ENCODE measurements around the gene OR51A4.

OR51A4 gene

DNA sequence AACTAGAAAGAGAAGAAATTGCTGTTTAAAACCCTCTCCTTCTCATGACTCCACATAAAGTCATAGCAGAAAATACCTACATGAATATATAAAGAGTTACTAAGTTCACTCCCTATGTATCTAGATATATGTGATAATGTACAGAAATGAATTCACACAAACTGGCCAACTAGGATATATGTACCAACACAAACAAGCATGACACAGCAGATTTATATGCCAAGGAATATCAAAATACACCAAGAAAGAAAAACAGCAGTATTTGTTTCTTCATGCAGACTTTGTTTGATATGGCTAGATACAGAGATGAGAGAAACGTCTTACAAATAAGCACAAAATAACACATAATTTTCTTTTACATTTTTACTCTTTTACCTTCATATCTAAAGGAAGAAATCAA lies 25.1 kb downstream of the OR51A4 start:
- H3K4me3 ChIP-seq (ENCODE audit: low read length), result no peak overlapping the region
- TF ChIP-seq, protein P1, sequence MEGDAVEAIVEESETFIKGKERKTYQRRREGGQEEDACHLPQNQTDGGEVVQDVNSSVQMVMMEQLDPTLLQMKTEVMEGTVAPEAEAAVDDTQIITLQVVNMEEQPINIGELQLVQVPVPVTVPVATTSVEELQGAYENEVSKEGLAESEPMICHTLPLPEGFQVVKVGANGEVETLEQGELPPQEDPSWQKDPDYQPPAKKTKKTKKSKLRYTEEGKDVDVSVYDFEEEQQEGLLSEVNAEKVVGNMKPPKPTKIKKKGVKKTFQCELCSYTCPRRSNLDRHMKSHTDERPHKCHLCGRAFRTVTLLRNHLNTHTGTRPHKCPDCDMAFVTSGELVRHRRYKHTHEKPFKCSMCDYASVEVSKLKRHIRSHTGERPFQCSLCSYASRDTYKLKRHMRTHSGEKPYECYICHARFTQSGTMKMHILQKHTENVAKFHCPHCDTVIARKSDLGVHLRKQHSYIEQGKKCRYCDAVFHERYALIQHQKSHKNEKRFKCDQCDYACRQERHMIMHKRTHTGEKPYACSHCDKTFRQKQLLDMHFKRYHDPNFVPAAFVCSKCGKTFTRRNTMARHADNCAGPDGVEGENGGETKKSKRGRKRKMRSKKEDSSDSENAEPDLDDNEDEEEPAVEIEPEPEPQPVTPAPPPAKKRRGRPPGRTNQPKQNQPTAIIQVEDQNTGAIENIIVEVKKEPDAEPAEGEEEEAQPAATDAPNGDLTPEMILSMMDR (conservative IDR thresholded peaks at IDR 0.05; ENCODE audit: low read length), result no peak
- no peak for DNase-seq (ENCODE audit: low read depth)

DNA sequence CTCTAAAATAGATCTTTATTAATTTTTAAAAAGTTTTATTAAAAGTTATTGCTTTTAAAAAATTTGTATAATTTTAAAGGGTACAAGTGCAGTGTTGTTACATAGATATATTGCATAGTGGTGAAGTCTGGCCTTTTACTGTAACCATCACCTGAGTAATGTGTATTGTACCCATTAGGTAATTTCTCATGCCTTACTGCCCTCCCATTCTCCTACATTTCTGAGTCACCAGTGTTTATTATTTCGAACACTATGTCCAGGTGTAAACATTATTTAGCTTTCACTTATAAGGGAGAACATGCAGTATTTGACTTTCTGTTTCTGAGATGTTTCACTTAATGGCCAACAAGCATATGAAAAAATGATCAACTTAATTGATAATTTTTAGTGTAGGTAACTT lies 25.6 kb downstream of the OR51A4 start:
- no peak for DNase-seq (ENCODE audit: low read depth)
- TF ChIP-seq, protein P1 (conservative IDR thresholded peaks at IDR 0.05; ENCODE audit: low read length), result no peak
- H3K4me3 ChIP-seq (ENCODE audit: low read length), result no peak overlapping the region

DNA sequence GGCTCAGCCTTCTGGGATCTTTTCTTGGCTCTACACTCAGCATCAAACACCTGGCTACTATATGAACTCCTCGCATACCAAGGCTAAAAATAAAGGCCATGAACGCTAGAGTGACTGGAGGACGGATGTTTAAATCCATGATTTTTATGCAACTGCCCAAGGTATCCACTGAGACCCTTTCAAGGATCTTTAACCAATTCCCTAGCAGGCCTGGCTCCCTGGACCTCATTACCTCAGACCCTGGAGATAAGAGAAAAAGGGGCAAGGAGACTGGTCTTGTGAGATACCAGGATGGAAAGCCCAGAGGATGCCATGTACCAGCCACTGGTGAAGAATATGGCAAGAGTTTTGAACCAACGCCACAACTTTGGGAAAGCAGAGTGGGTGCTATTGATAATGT lies 28.2 kb downstream of the OR51A4 start, which contains the start of gene OR51G2:
OR51G2 (minus strand) TSS at position 101 of the 400 bp plus-strand sequence. CDS start 3,687 bp downstream, outside the sequence.
- DNase-seq (ENCODE audit: low read depth), result no peak
- H3K4me3 ChIP-seq (ENCODE audit: low read length), result no peak within 1 kb of the TSS
- TF ChIP-seq, protein P1 (conservative IDR thresholded peaks at IDR 0.05; ENCODE audit: low read length), result no peak

DNA sequence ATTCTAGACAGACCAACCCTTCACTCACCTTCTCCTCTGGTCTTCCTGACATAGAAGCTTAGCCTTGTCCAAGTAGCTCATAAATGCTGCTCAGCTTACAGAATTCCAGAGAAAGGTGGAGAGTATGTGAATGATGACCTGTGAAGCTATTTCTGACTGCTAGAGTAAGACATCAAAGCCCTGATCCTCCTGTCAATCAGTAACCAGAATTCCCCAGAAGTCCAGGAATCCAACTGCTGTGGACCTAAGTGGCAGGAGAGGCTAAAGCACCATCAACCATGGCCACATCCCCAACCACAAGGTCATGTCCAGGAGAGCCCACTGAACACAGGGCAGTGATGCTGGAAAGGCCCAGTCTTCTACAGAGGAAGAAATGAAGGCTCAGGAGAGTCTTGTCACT lies 30.8 kb downstream of the OR51A4 start:
- TF ChIP-seq, protein P1 (conservative IDR thresholded peaks at IDR 0.05; ENCODE audit: low read length), result no peak
- H3K4me3 ChIP-seq (ENCODE audit: low read length), result no peak overlapping the region
- DNase-seq (ENCODE audit: low read depth), result no peak

DNA sequence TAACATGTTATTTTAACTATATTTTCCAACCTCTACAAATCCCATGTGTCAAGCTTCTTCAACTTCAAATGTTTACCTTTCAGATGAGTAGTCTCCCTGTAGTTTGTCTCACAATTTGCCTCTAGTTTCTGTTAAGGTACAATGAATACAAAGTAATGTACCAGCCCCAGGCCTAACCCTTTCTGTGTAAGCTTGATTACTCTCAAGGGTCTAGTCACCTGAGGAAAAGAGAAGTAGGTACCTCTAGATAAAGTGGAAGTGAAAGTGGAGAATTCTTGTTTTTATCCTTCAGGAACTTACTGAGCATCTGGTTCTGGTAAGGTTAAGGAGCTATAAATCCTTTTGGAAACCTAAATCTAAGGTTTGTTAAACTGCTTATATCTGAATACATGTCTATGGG lies 43.9 kb downstream of the OR51A4 start, which contains the start of gene OR51A7:
OR51A7 (plus strand) TSS at position 300 of the 400 bp plus-strand sequence. CDS start 3,587 bp downstream, outside the sequence.
- DNase-seq (ENCODE audit: low read depth), result no peak
- H3K4me3 ChIP-seq (ENCODE audit: low read length), result no peak within 1 kb of the TSS

More for the DNA sequence above, 43.9 kb downstream of the OR51A4 start, which contains the start of gene OR51A7:
- TF ChIP-seq, protein P1 (conservative IDR thresholded peaks at IDR 0.05; ENCODE audit: low read length), result no peak
